Glutamatergic neuron (in vitro differentiated cells): Measurements from ENCODE around the gene PPP4R2. TPM values are rescaled to one million over a fixed set of nuclear protein-coding genes. Genes with fewer than 3 reads are reported as not detected.

Experiments
- DNase-seq: peaks from one replicate; pipeline ENCODE4 v3.0.0; 2022
- H3K27ac Mint-ChIP-seq: one replicate; pipeline ENCODE4 v1.8.0; 2020; ENCODE audit warnings: mild to moderate bottlenecking, mixed read lengths, inconsistent platforms; ENCODE audit not compliant: unreplicated experiment
- H3K27me3 Mint-ChIP-seq: one replicate; pipeline ENCODE4 v1.8.0; 2020; ENCODE audit warnings: mild to moderate bottlenecking, moderate library complexity, mixed read lengths, inconsistent platforms; ENCODE audit not compliant: unreplicated experiment
- H3K36me3 Mint-ChIP-seq: one replicate; pipeline ENCODE4 v1.8.0; 2020; ENCODE audit warnings: mild to moderate bottlenecking, mixed read lengths, inconsistent platforms; ENCODE audit not compliant: unreplicated experiment
- H3K4me1 Mint-ChIP-seq: one replicate; pipeline ENCODE4 v1.8.0; 2020; ENCODE audit warnings: mild to moderate bottlenecking, low read depth, mixed read lengths, inconsistent platforms; ENCODE audit not compliant: unreplicated experiment
- H3K4me3 Mint-ChIP-seq: one replicate; pipeline ENCODE4 v1.8.0; 2020; ENCODE audit warnings: mild to moderate bottlenecking, mixed read lengths, inconsistent platforms; ENCODE audit not compliant: unreplicated experiment
- H3K9me3 Mint-ChIP-seq: one replicate; pipeline ENCODE4 v1.8.0; 2020; ENCODE audit warnings: mild to moderate bottlenecking, moderate library complexity, mixed read lengths, inconsistent platforms; ENCODE audit not compliant: unreplicated experiment
- CTCF ChIP-seq: fragments of 200-600 bp; sonication (generic); IDR thresholded peaks from one replicate; pipeline ENCODE4 v1.5.0; 2021; ENCODE audit not compliant: partially characterized antibody, unreplicated experiment
- total RNA-seq: library from RNA; stranded (reverse); fragmentation: NEBNext Ultra II Directional; extraction: Animal tissue kit (Norgen Biotek cat#: 25700); gene quantifications from one replicate; pipeline ENCODE4 v1.2.1, GENCODE V29; 2021; ENCODE audit not compliant: unreplicated experiment

Gene PPP4R2
- total RNA-seq, 1 donor from 2014 or later: 77.9 TPM

DNA sequence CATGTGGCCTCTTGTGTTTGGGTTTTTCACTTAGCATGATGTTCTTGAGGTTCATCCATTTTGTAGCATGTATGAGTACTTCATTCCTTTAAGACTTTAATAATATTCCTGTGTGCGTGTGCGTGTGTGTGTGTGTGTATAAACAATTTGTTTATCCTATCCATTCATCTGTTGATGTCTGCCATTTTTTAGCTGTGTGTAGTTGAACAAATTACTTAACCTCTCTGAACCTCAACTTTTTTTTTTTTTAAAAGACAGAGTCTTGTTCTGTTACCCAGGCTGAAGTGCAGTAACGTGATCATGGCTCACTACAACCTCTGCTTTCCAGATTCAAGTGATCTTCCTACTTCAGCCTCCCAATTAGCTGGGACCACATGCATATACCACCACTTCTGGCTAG, 112.1 kb downstream of the PPP4R2 start:
- Mint-ChIP-seq H3K4me3 (no peak overlapping the region), H3K27ac (no peak overlapping the region), H3K36me3 (peaks cover 7% of the 10 kb centered on the region), H3K27me3 (peaks cover 4% of the 10 kb centered on the region), H3K9me3 (peaks cover 7% of the 10 kb centered on the region), H3K4me1 (no peaks in the 10 kb centered on the region)
- no peak for DNase-seq
- TF ChIP-seq CTCF: no peak

DNA sequence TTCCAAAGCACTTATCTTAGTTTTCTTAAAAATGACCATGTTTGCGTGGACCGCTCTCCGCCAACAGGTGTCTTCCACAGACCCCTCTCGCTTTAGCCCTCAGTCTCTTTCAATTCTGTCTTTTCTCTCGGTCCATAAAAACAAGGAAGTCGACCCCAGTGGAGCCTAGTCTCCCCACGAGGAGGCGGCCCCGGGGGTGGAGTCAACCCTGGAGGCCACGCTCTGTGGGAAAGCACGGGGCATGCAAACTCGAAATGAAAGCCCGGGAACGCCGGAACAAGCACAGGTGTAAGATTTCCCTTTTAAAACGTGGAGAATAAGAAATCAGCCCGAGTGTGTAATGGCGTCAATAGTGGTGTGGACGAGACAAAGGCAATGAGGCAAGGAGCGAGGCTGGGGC, 113.9 kb downstream of the PPP4R2 start:
- H3K27ac Mint-ChIP-seq: no peak overlapping the region
- peaks cover 7% of the 10 kb centered on the region for H3K36me3 Mint-ChIP-seq
- no peak overlapping the region for H3K4me3 Mint-ChIP-seq
- H3K9me3 Mint-ChIP-seq: peaks cover 5% of the 10 kb centered on the region
- no peaks in the 10 kb centered on the region for H3K4me1 Mint-ChIP-seq
- TF ChIP-seq CTCF: no peak
- peaks cover 4% of the 10 kb centered on the region for H3K27me3 Mint-ChIP-seq
- no peak for DNase-seq

DNA sequence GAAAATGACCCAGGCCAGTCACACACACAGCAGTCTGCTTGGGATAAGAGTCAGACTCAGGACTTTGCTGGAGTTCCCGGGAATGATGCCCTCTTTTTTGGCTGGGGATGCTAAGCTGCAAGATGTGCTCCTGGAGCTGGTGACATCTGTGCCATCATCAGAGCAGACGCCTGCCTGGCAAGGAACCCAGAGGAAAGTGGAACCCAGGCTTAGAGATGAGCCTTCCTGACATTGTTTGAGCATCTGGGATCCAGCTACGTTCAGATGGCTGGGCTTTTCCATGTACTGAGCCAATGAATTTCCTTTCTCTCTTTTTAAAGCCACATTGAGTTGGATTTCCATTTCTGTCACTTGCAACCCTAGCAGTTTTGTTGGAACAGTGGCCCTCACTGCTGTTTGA, 118.1 kb downstream of the PPP4R2 start:
- DNase-seq: no peak
- Mint-ChIP-seq H3K27me3 (peaks cover 4% of the 10 kb centered on the region), H3K9me3 (peaks cover 5% of the 10 kb centered on the region), H3K27ac (no peak overlapping the region), H3K4me3 (no peak overlapping the region), H3K4me1 (no peaks in the 10 kb centered on the region), H3K36me3 (peaks cover 5% of the 10 kb centered on the region)
- TF ChIP-seq CTCF: no peak

GRCh38 chr3:73115806-73116205, 119.2 kb downstream of the PPP4R2 start:
- Mint-ChIP-seq H3K36me3 (no peaks in the 10 kb centered on the region), H3K4me3 (no peak overlapping the region), H3K9me3 (peaks cover 3% of the 10 kb centered on the region), H3K4me1 (no peaks in the 10 kb centered on the region), H3K27me3 (peaks cover 4% of the 10 kb centered on the region), H3K27ac (no peak overlapping the region)
- DNase-seq: no peak
- TF ChIP-seq CTCF: no peak

Other genes starting within 250 kb of the PPP4R2 start
- 14.4 TPM for gene SHQ1, start 148.4 kb upstream of the PPP4R2 start, total RNA-seq
- 10.9 TPM for gene GXYLT2, start 108.8 kb upstream of the PPP4R2 start, total RNA-seq
- gene EBLN2, start 64.8 kb downstream of the PPP4R2 start, total RNA-seq: 5.7 TPM